ENCODE measurements around the gene SPTB.

- TF ChIP-seq CTCF (IDR thresholded peaks at IDR 0.05), result no peak
- TF ChIP-seq POLR2A (IDR thresholded peaks at IDR 0.05), result no peak
These were observed 147.1 kb downstream of the SPTB start for GRCh38 chr14:64732536-64733120.
